ENCODE data around the gene MAJIN.
"Not testable (repeated sequence)": the region's sequence is repeated elsewhere in the genome, so short reads cannot be mapped to it uniquely, and the experiment has no call there.

Gene MAJIN

GRCh38 chr11:64990222-64990923, 18.5 kb upstream of the MAJIN start:
- DNase-seq, result no peak

DNA sequence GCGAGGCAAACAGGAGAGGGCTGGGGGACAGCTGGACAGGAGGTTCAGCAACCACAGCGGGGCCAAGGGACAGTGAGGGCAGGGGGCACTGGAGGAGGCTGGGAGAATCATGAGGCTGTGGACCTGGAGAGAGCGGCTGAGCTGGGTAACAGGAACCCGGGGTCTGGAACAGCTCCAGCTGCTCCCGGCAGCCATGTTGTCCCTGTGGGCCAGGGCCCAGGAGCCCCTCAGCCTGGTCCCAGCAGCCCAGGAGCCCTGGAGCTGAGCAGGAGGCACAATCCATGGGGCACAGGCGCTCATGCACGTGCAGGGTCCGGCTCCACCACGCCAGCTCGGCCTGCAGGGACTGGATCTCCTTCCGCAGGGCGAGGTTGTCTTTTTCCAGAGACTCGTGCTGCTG, 17.5 kb upstream of the MAJIN start:
- no peak for DNase-seq

- no peak for DNase-seq
These were observed 16.3 kb upstream of the MAJIN start for GRCh38 chr11:64987998-64988854.

GRCh38 chr11:64983339-64983738, 11.4 kb upstream of the MAJIN start:
- DNase-seq, result not testable (repeated sequence)

DNA sequence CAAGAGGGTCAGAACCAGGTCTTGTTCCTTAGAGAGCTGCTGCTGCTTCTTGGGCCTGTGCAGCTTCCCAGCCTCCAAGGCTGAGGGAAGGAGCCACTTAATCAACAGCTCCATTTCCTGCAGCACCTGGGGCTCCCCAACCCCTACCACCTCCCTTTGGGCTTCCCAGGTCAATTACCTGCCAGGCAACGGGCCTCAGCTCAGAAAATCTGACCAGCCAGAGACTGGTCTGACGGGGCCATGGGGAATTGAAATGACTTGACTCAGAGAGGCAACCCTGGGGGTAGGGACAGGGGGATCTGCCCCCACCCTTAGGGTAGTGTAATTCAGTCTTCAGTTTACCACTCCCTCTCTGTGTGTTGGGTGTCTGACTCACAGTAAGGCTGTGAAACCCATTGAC, 4.7 kb upstream of the MAJIN start:
- DNase-seq, result no peak

DNA sequence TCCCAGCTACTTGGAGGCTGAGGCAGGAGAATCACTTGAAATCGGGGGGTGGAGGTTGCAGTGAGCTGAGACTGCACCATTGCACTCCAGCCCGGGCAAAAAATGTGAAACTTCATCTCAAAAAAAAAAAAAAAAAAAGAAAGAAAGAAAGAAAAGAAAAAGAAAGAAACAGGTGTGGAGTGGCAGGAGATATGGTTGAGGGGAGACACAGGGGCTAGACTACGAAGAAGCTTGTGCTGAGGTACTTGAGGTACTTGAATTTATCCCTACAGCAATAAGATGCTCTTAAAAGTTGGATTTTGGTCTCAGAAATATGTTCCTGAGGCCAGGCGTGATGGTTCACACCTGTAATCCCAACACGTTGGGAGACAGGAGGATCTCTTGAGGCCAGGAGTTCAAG, 2.2 kb upstream of the MAJIN start:
- DNase-seq, result no peak

GRCh38 chr11:64970731-64971151, 1.2 kb downstream of the MAJIN start:
- DNase-seq, result peak; percentile 43

DNA sequence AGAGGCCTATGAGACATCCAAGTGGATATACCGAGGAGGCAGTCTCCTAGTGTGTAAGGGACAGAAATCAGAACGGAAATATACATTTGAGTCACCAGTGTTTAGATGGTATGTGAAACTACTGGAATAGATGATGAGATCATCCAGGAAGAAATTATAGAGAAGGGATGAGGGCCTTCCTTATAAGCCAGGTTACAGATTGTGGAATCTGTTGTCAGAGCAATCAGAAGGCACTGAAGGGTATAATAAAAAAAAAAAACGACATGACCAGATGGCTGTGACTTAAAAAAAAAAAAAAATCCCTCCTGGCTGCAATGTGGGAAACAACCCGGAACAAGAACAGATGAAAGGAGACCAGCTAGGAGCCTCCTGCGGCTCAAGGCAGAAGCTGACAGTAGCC, 2.7 kb downstream of the MAJIN start:
- DNase-seq, result no peak

- no peak for DNase-seq
These were observed 4.5 kb downstream of the MAJIN start for GRCh38 chr11:64967375-64967774.

- no peak for DNase-seq
These were observed 8.8 kb downstream of the MAJIN start for GRCh38 chr11:64963072-64963631.

- DNase-seq, result no peak
These were observed 11.2 kb downstream of the MAJIN start for GRCh38 chr11:64960719-64961118.

DNA sequence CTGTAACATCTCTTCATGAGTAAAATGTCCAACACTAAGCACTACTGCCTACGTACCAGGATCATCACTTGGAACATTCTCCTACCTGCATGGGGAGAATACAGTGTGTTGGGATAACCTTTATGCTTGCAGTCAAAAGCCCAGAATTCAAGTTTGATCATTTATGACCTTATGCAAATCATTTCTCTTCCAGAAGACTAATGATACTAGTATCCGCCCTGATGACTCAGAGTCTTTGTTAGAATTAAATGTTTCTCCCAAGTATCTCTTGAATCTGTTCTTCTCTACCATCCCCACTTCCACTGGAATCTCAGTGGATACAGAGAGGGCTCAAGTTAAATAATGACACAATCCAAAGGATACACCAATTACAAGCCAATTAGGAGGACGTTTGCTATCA, 12.4 kb downstream of the MAJIN start:
- no peak for DNase-seq

DNA sequence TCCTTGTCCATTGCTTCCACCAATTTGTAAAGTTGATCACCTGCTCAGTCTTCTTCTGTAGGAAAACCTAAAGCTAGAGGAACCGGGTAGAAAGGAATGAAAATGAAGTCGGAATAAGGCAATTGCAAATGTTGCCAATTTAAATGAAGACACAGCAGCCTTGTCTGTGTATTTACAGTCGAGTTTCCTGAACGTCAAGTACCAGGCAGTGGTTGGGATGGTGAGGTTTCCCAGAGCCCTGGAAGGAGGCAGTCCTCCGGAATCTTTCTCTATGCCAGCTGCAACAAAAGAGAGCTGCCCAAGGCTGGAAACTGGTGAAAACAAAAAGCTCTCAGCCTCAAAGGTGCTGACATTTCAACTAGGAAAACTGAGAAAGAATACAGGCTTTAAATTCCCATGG, 17.7 kb downstream of the MAJIN start:
- no peak for DNase-seq

DNA sequence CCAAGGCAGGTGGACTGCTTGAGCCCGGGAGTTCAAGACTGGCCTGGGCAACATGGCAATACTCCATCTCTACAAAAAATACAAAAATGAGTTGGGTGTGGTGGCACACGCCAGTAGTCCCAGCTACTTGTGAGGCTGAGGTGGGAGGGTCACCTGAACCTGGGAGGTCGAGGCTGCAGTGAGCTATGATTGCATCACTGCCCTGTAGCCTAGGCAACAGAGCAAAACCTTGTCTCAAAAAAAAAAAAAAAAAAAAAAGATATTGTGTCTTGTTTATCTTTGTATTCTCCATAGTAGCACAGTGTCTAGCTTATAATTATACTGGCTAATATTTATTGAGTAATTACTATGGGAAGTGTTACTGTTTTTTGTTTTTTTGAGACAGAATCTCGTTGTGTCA, 20.4 kb downstream of the MAJIN start:
- DNase-seq, result no peak

DNA sequence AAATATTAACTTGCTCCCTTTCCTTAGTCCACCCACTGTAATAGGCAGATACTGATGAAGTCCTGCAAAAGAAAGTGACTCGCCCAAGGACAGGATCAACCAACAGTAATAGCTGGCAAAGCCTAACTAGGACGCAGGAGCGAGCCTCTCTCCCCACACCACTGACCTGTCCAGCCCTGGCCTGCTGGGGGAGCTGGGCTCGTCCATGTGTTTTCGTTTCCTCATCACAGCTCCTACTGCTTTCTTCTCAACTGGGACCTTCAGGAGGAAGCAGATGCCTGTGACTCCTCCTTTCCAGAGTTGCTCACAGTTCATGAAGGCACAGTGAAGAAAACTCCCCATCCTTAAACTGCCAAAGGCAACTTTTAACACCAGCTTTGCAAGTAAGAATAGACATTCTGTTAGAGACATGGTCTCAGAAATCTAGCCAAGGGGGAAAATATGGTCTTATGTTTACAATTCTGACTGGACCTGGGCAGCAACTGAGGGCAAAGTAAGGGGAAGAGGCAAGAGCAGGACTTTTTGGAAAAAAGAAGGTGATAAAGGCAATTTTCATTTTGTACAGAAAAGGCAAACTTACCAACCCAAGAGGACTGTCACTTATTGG, 24.6 kb downstream of the MAJIN start:
- DNase-seq, result no peak

GRCh38 chr11:64936539-64936938, 35.4 kb downstream of the MAJIN start:
- no peak for DNase-seq

DNA sequence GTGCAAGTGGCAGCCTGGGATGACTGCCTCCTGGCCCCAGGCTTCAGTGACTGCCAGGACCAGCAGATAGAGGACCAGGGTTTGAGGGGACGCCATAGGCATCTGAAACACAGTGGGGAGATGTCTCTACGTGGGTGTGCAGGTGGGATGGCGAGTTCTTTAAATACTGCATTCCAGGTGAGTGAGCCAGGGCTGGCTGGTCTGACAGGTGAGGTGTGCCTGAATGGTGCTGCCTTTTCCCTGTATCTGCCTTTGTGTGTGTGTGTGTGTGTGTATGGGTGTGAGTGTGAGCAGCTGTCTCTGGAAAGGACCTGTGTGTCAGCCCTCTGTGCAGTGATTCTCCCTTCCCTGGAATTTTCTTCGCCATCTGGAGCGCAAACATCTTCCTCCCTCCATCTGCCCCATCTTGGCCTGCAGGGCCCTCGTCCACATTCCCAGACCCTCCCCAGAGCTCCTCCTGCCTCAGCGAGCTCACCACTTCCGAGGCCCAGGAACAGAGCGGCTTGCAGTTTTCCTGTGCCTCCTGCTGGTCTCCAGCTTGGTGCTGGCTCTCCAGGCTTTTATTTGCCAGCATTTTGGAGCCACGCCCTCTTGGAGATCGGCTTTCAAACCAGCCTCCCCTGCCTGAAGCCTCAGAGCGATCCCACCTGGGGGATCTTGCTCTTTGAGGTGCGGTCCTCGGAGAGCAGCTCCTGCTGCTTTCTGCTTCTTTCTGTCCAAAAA, 36.4 kb downstream of the MAJIN start, which contains the start of gene GPHA2:
Gene GPHA2 (minus strand): TSS at position 535 of the 723 bp plus-strand sequence. CDS start 433 bp downstream, at position 102.
- DNase-seq, result no peak

GRCh38 chr11:64934682-64935358, 37.1 kb downstream of the MAJIN start:
- no peak for DNase-seq

DNA sequence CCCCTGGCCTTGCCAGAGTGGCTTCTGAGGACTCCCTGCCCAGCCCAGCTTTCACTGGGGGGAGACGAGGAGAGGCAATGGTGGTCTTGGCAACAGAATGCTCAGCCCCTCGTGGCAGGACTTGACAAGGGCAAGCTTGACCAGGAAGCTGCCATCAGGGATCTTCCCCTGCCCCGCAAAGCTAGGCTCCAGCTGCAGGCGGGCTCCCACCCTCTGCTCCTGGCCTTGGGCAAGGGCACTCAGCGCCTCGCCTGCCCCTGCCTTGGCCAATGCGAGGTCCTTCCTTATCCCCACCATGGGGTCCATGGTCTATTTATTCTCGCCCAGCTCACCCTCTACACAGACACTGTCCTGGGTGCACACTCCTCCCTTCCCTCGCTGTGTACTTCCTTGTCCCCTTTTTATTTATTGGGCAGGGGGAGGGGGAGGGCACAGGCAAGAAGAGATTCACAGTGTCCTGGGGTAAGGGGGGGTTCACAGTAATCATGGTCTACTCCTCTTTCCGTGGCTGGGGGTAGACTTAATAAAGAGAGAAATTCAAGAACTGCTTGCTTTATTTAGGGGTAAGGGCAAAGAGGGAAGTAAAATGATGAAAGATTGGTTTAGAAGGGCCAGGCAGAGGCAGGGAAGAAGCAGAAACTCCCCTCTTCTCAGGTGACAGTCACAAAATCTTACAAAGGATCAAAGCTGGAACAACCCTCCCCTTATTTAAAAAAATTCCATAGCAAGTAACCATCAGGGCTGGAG, 37.8 kb downstream of the MAJIN start:
- DNase-seq, result no peak

- DNase-seq, result no peak
These were observed 38.5 kb downstream of the MAJIN start for GRCh38 chr11:64933213-64933934.

DNA sequence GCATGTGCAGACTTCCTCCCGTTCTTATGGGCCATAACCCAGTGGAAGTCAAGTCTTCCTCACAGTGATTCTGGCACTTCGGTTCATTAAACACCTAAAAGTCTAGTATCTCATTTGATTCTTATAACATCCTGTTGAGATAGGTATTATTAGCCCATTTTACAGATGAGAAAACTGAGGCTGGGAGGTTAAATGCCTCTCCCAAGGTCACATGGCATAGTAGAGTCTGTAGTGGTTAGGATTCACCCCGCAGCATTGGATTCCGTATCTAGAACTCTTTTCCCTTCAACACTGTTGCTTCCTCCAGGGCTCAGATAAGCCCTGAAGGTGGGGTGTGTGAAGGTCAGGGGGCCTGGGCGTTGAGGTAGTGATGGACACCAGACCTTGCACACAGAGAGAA, 39.6 kb downstream of the MAJIN start:
- no peak for DNase-seq

All from stimulated activated CD4-positive, alpha-beta T cell treated with anti-CD3 and anti-CD28 coated beads, Interleukin-4, amount 100 ng/mL, for 24 hours (primary cell).